HCT116 (cell line): Measurements from ENCODE around the gene RNF32. TPM values are rescaled to one million over a fixed set of nuclear protein-coding genes. Genes with fewer than 3 reads are reported as not detected.

Experiments
- ATAC-seq: fragments of 200-7000 bp; cut with Tn5 transposase; 2 replicates; pipeline ENCODE4 v1.9.1; 2020; ENCODE audit warnings: mild to moderate bottlenecking, moderate library complexity
- BruUV-seq: library from RNA; stranded (reverse); fragments of 400-500 nt; replicated peaks from 2 replicates; lab custom pipeline; 2021; lab: Mats Ljungman, UMichigan
- CTCF ChIA-PET: fragments of 300-600 bp; sonication (Branson Sonifier 250); formaldehyde crosslinking; loops from one replicate; lab custom pipeline; 2021; ENCODE audit warnings: antibody characterized with exemption; lab: Charles Lee
- POLR2A ChIA-PET: fragments of 300-600, 350-600 bp; sonication (Branson Sonifier 250); formaldehyde crosslinking; loops from one replicate; lab custom pipeline; 2021; ENCODE audit warnings: antibody characterized with exemption; lab: Charles Lee
- RAD21 ChIA-PET, 2 experiments: fragments of 300-600 bp; sonication (Branson Sonifier 250); formaldehyde crosslinking; loops; one replicate each; lab custom pipeline; 2023; ENCODE audit warnings: low total read pairs in 2 of 2; ENCODE audit not compliant: uncharacterized antibody in 2 of 2, unreplicated experiment in 2 of 2, low non-redundant PET in 1 of 2; lab: Charles Lee
- DNase-seq: peaks from one replicate; pipeline ENCODE4 v3.0.0-alpha.2; 2010; ENCODE audit warnings: low read depth, low spot score
- H2AFZ ChIP-seq: fragments of 200-600 bp; shearing (Covaris generic), sonication (generic); 2 replicates; pipeline ENCODE4 v1.6.1; 2017; ENCODE audit warnings: low read depth, mixed run types, mixed read lengths, antibody characterized with exemption, low read length; ENCODE audit not compliant: poor library complexity, severe bottlenecking
- H3K27ac ChIP-seq: 2 replicates; pipeline ENCODE4 v1.5.1; 2012; ENCODE audit warnings: low read depth, low read length
- H3K27me3 ChIP-seq: fragments of 200-600 bp; sonication (generic); 2 replicates; pipeline ENCODE4 v1.6.1; 2016; ENCODE audit warnings: mixed run types, low read length, mixed read lengths; ENCODE audit not compliant: insufficient read depth
- H3K36me3 ChIP-seq, 2 experiments: fragments of 200-500 bp in 1 of 2; fragments of 200-600 bp in 1 of 2; sonication (Bioruptor generic) in 1 of 2; sonication (generic) in 1 of 2; 2 replicates each; pipeline versions ENCODE4 v1.5.1 to v1.6.1; 2014 to 2016; ENCODE audit warnings: low read length in 2 of 2, inconsistent platforms in 1 of 2, mixed read lengths in 1 of 2, mixed run types in 1 of 2; ENCODE audit not compliant: insufficient read depth in 2 of 2, control insufficient read depth in 1 of 2
- H3K4me1 ChIP-seq, 2 experiments: fragments of 200-600 bp in 1 of 2; sonication (generic) in 1 of 2; 2 replicates each; pipeline versions ENCODE4 v1.5.1 to v1.6.1; 2012 to 2017; ENCODE audit warnings: low read length in 2 of 2, inconsistent platforms in 1 of 2, mild to moderate bottlenecking in 1 of 2, mixed read lengths in 1 of 2, mixed run types in 1 of 2, moderate library complexity in 1 of 2; ENCODE audit not compliant: insufficient read depth in 2 of 2, control insufficient read depth in 1 of 2
- H3K4me2 ChIP-seq: fragments of 200-600 bp; sonication (generic); 2 replicates; pipeline ENCODE4 v1.6.1; 2017; ENCODE audit warnings: mixed run types, low read length, mixed read lengths
- H3K4me3 ChIP-seq, 2 experiments: fragments of 200-600 bp in 1 of 2; sonication (generic) in 1 of 2; replicated peaks in 1 of 2; 2 replicates each; pipeline ENCODE4 v1.5.1; 2011 to 2016; ENCODE audit warnings: low read length in 2 of 2, control low read depth in 1 of 2, low read depth in 1 of 2, mild to moderate bottlenecking in 1 of 2, mixed read lengths in 1 of 2, mixed run types in 1 of 2
- H3K79me2 ChIP-seq: fragments of 200-600 bp; sonication (generic); 2 replicates; pipeline ENCODE4 v1.6.1; 2017; ENCODE audit warnings: mild to moderate bottlenecking, mixed run types, low read length, moderate library complexity, mixed read lengths; ENCODE audit not compliant: insufficient read depth
- H3K9ac ChIP-seq: fragments of 200-600 bp; sonication (generic); 2 replicates; pipeline ENCODE4 v1.6.1; 2016; ENCODE audit warnings: low read length, mixed read lengths
- H3K9me2 ChIP-seq: fragments of 200-600 bp; sonication (generic), shearing (Covaris generic); 2 replicates; pipeline ENCODE4 v1.6.1; 2017; ENCODE audit warnings: mixed run types, mild to moderate bottlenecking, moderate library complexity; ENCODE audit not compliant: insufficient read depth
- H3K9me3 ChIP-seq, 2 experiments: fragments of 200-500 bp in 1 of 2; fragments of 200-600 bp in 1 of 2; sonication (Bioruptor generic) in 1 of 2; sonication (generic) in 1 of 2; 2 replicates each; pipeline ENCODE4 v1.6.1; 2014 to 2017; ENCODE audit warnings: low read length in 2 of 2, mixed read lengths in 2 of 2, inconsistent platforms in 1 of 2, low read depth in 1 of 2, mild to moderate bottlenecking in 1 of 2, mixed run types in 1 of 2, moderate library complexity in 1 of 2; ENCODE audit not compliant: control insufficient read depth in 1 of 2, insufficient read depth in 1 of 2
- H4K20me1 ChIP-seq: fragments of 200-600 bp; sonication (generic), shearing (Covaris generic); 2 replicates; pipeline ENCODE4 v1.6.1; 2017; ENCODE audit warnings: mixed run types, mild to moderate bottlenecking, moderate library complexity; ENCODE audit not compliant: insufficient read depth
- CBX3 ChIP-seq: IDR thresholded peaks from 2 replicates; pipeline ENCODE4 v1.6.1; 2012; ENCODE audit warnings: low read depth
- CEBPB ChIP-seq: IDR thresholded peaks from 2 replicates; pipeline ENCODE4 v1.6.1; 2012; ENCODE audit warnings: low read depth
- CTCF ChIP-seq, 3 experiments: fragments of 200-600 bp in 1 of 3; sonication (generic) in 1 of 3; IDR thresholded peaks in 2 of 3; conservative IDR thresholded peaks in 1 of 3; 2 replicates each; pipeline ENCODE4 v1.5.1; 2012 to 2017; ENCODE audit warnings: low read depth in 2 of 3, low read length in 2 of 3, antibody characterized with exemption in 1 of 3, borderline replicate concordance in 1 of 3, control low read depth in 1 of 3, mild to moderate bottlenecking in 1 of 3, mixed read lengths in 1 of 3, mixed run types in 1 of 3, moderate library complexity in 1 of 3; ENCODE audit not compliant: insufficient read depth in 1 of 3
- EGR1 ChIP-seq: IDR thresholded peaks from 2 replicates; pipeline ENCODE4 v1.6.1; 2012; ENCODE audit warnings: low read depth
- ELF1 ChIP-seq: IDR thresholded peaks from 2 replicates; pipeline ENCODE4 v1.6.1; 2012; ENCODE audit warnings: low read depth, borderline replicate concordance
- EZH2 ChIP-seq: fragments of 200-600 bp; sonication (generic); IDR thresholded peaks from 2 replicates; pipeline ENCODE4 v1.6.1; 2017; ENCODE audit warnings: antibody characterized with exemption, mixed run types
- EZH2phosphoT487 ChIP-seq: fragments of 200-600 bp; IDR thresholded peaks from 2 replicates; pipeline ENCODE4 v1.6.1; 2018; ENCODE audit warnings: antibody characterized with exemption, borderline replicate concordance
- FOSL1 ChIP-seq: IDR thresholded peaks from 2 replicates; pipeline ENCODE4 v1.6.1; 2012; ENCODE audit warnings: low read depth
- MAX ChIP-seq: IDR thresholded peaks from 2 replicates; pipeline ENCODE4 v1.6.1; 2012
- POLR2A ChIP-seq: IDR thresholded peaks from 2 replicates; pipeline ENCODE4 v1.7.0; 2011; ENCODE audit warnings: borderline replicate concordance; ENCODE audit not compliant: insufficient read depth, insufficient read length; ENCODE audit errors: extremely low read depth
- POLR2AphosphoS5 ChIP-seq: IDR thresholded peaks from 2 replicates; pipeline ENCODE4 v1.6.1; 2011; ENCODE audit warnings: mild to moderate bottlenecking, low read depth, low read length, moderate library complexity
- RAD21 ChIP-seq: IDR thresholded peaks from 2 replicates; pipeline ENCODE4 v1.6.1; 2012; ENCODE audit warnings: low read depth, mild to moderate bottlenecking
- REST ChIP-seq: IDR thresholded peaks from 2 replicates; pipeline ENCODE4 v1.6.1; 2012; ENCODE audit warnings: low read depth
- SRF ChIP-seq: IDR thresholded peaks from 2 replicates; pipeline ENCODE4 v1.6.1; 2012; ENCODE audit warnings: low read depth
- TCF7L2 ChIP-seq: IDR thresholded peaks from 2 replicates; pipeline ENCODE4 v1.7.0; 2011; ENCODE audit warnings: borderline replicate concordance, inconsistent platforms; ENCODE audit not compliant: insufficient read depth, insufficient read length; ENCODE audit errors: extremely low read depth
- YY1 ChIP-seq: IDR thresholded peaks from 2 replicates; pipeline ENCODE4 v1.6.1; 2011; ENCODE audit warnings: low read length, low read depth, moderate library complexity, mild to moderate bottlenecking; ENCODE audit not compliant: insufficient replicate concordance; ENCODE audit errors: extremely low read depth
- ZNF274 ChIP-seq: fragments of 200-500 bp; sonication (Bioruptor generic); IDR thresholded peaks from 2 replicates; pipeline ENCODE4 v1.6.1; 2014; ENCODE audit warnings: mild to moderate bottlenecking, low read depth, low read length, inconsistent platforms
- intact Hi-C: fragments of 100-400 bp; cut with micrococcal nuclease; formaldehyde crosslinking; loops from 2 replicates; pipeline ENCODE4 v1.10.0; 2022
- total RNA-seq: library from RNA; stranded (reverse); gene quantifications from one replicate; pipeline ENCODE4 v1.2.1, GENCODE V29; 2021; ENCODE audit not compliant: unreplicated experiment
- TF ChIP-seq, protein P1 (sequence below): IDR thresholded peaks from 2 replicates; pipeline ENCODE4 v1.6.1; 2011; ENCODE audit warnings: mild to moderate bottlenecking, low read length, moderate library complexity; ENCODE audit not compliant: insufficient replicate concordance; ENCODE audit errors: extremely low read depth
- TF ChIP-seq, protein P2 (sequence below): IDR thresholded peaks from 2 replicates; pipeline ENCODE4 v1.6.1; 2012

RNF32 gene
- total RNA-seq, 1 experiment from 2014 or later = 3.4 TPM

GRCh38 chr7:156604311-156604710 lies 36.3 kb upstream of the RNF32 start:
- Histone ChIP-seq H3K9me2 (no peaks in the 10 kb centered on the region), H3K27me3 (no peaks in the 10 kb centered on the region), H3K9ac (no peak overlapping the region), H3K4me1 (peaks cover 0 to 8% of the 10 kb centered on the region in 2 experiments; a peak in 2 of 4 replicates), H4K20me1 (no peaks in the 10 kb centered on the region), H3K27ac (no peak overlapping the region), H3K79me2 (no peaks in the 10 kb centered on the region), H3K4me2 (no peak overlapping the region), H3K4me3 (no peak overlapping the region), H2AFZ (no peak overlapping the region), H3K9me3 (no peaks in the 10 kb centered on the region), H3K36me3 (no peaks in the 10 kb centered on the region)
- TF ChIP-seq RAD21 = no peak
- no peak for TF ChIP-seq MAX
- no peak for TF ChIP-seq REST
- TF ChIP-seq, protein P1, sequence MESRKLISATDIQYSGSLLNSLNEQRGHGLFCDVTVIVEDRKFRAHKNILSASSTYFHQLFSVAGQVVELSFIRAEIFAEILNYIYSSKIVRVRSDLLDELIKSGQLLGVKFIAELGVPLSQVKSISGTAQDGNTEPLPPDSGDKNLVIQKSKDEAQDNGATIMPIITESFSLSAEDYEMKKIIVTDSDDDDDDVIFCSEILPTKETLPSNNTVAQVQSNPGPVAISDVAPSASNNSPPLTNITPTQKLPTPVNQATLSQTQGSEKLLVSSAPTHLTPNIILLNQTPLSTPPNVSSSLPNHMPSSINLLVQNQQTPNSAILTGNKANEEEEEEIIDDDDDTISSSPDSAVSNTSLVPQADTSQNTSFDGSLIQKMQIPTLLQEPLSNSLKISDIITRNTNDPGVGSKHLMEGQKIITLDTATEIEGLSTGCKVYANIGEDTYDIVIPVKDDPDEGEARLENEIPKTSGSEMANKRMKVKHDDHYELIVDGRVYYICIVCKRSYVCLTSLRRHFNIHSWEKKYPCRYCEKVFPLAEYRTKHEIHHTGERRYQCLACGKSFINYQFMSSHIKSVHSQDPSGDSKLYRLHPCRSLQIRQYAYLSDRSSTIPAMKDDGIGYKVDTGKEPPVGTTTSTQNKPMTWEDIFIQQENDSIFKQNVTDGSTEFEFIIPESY = no peak
- TF ChIP-seq, protein P2, sequence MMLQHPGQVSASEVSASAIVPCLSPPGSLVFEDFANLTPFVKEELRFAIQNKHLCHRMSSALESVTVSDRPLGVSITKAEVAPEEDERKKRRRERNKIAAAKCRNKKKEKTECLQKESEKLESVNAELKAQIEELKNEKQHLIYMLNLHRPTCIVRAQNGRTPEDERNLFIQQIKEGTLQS = no peak
- TF ChIP-seq FOSL1 = no peak
- no peak for TF ChIP-seq EGR1
- no peak for TF ChIP-seq SRF
- no peak for TF ChIP-seq ZNF274
- TF ChIP-seq CTCF (IDR thresholded peaks at IDR 0.05 in 2 of 3, conservative IDR thresholded peaks at IDR 0.05 in 1 of 3; ENCODE audit: borderline replicate concordance in 1 of 3, insufficient read depth in 1 of 3, low read depth in 2 of 3, low read length in 2 of 3) = no peak
- no peak for TF ChIP-seq CBX3
- TF ChIP-seq EZH2phosphoT487 = no peak
- no peak for TF ChIP-seq TCF7L2
- TF ChIP-seq POLR2A = no peak
- TF ChIP-seq CEBPB = no peak
- no peak for TF ChIP-seq YY1
- no peak for TF ChIP-seq POLR2AphosphoS5
- TF ChIP-seq EZH2 = no peak
- TF ChIP-seq ELF1 = no peak
- CTCF ChIA-PET = no interaction called here
- intact Hi-C loops = no loop called here
- POLR2A ChIA-PET = interaction anchor here (1.0 kb wide), 1 partner anchor 642 kb away, joined by 3 read pairs; no protein-coding TSS in a partner anchor
- RAD21 ChIA-PET = no interaction called here
- BruUV-seq = no TSS peak
- ATAC-seq (peak; percentile 63; the same call in 1 of the 2 replicates), DNase-seq (no peak)
